GM11168 (cell line): ENCODE measurements around the gene PRPF6.
"Not testable (repeated sequence)": the region's sequence is repeated elsewhere in the genome, so short reads cannot be mapped to it uniquely, and the experiment has no call there.

Experiments used
- in situ Hi-C: fragments of 300-500 bp; cut with MboI; formaldehyde crosslinking; loops from one replicate; pipeline ENCODE4 v1.12.0; 2022; ENCODE audit warnings: low sequenced_read_pairs; ENCODE audit not compliant: unreplicated experiment

Gene PRPF6

GRCh38 chr20:63969838-63970713 is 10.9 kb upstream of the PRPF6 start, which contains the start of gene ZNF512B:
Gene ZNF512B, minus strand, starts transcription at chr20:63969930. Its CDS starts 1,980 bp downstream, at chr20:63967950.
- in situ Hi-C loops, result loop anchor here (10.0 kb wide), 1 partner anchor 265 kb away; the partner anchor contains the start of genes ARFRP1 and ZGPAT

- in situ Hi-C loops, result no loop called here
Observed at GRCh38 chr20:63970714-63971431, 10.1 kb upstream of the PRPF6 start.

GRCh38 chr20:63971960-63972311 is 9.0 kb upstream of the PRPF6 start:
- in situ Hi-C loops, result not testable (repeated sequence)

- in situ Hi-C loops, result no loop called here
Observed at GRCh38 chr20:63972312-63973159, 8.4 kb upstream of the PRPF6 start.

GRCh38 chr20:63973160-63973479 is 7.8 kb upstream of the PRPF6 start:
- in situ Hi-C loops, result no loop called here

GRCh38 chr20:63973636-63974401 is 7.1 kb upstream of the PRPF6 start:
- in situ Hi-C loops, result no loop called here

GRCh38 chr20:63974402-63975200 is 6.3 kb upstream of the PRPF6 start:
- in situ Hi-C loops, result no loop called here

GRCh38 chr20:63976511-63976910 is 4.4 kb upstream of the PRPF6 start:
- in situ Hi-C loops, result not testable (repeated sequence)

GRCh38 chr20:63976980-63977738 is 3.8 kb upstream of the PRPF6 start:
- in situ Hi-C loops, result no loop called here

GRCh38 chr20:63977739-63978276 is 3.1 kb upstream of the PRPF6 start:
- in situ Hi-C loops, result no loop called here

- in situ Hi-C loops, result no loop called here
Observed at GRCh38 chr20:63978319-63979228, 2.4 kb upstream of the PRPF6 start.

- in situ Hi-C loops, result no loop called here
Observed at GRCh38 chr20:63979229-63979556, 1.7 kb upstream of the PRPF6 start.

- in situ Hi-C loops, result no loop called here
Observed at GRCh38 chr20:63979557-63980316, 1.2 kb upstream of the PRPF6 start, which contains the start of gene SAMD10. Gene SAMD10, minus strand, starts transcription at chr20:63979642. Its CDS starts 175 bp downstream, at chr20:63979467.

GRCh38 chr20:63980317-63980805 is 571 bp upstream of the PRPF6 start:
- in situ Hi-C loops, result no loop called here

- in situ Hi-C loops, result no loop called here
Observed at GRCh38 chr20:63982937-63983336, 2.0 kb downstream of the PRPF6 start.

- in situ Hi-C loops, result no loop called here
Observed at GRCh38 chr20:64000906-64001305, 20.0 kb downstream of the PRPF6 start.
